D341Med (cell line): ENCODE measurements around the gene MRPL11.

Experiments used
- DNase-seq: peaks from one replicate; pipeline ENCODE4 v3.0.0; 2012; ENCODE audit warnings: low spot score

The MRPL11 gene

GRCh38 chr11:66388780-66389386 is 49.8 kb downstream of the MRPL11 start:
- DNase-seq: peak; percentile 74

- DNase-seq: peak; percentile 72
These were observed 52.2 kb downstream of the MRPL11 start for GRCh38 chr11:66386171-66387069.
